Endothelial cell of umbilical vein (primary cell): ENCODE measurements around the gene SPP2. TPM values are rescaled to one million over a fixed set of nuclear protein-coding genes. Genes with fewer than 3 reads are reported as not detected.

ENCODE experiments used
- Bru-seq: library from RNA; stranded (reverse); fragments of 400-500 nt; gene quantifications from one replicate; lab custom pipeline; 2021; lab: Mats Ljungman, UMichigan
- BruChase-seq, 2 experiments: library from RNA; stranded (reverse); fragments of 400-500 nt; gene quantifications; one replicate each; lab custom pipeline; 2021; lab: Mats Ljungman, UMichigan
- BruUV-seq: library from RNA; stranded (reverse); fragments of 400-500 nt; replicated peaks from 2 replicates; lab custom pipeline; 2021; lab: Mats Ljungman, UMichigan
- CTCF ChIA-PET: fragments of 300-600, 350-600 bp; sonication (Branson Sonifier 250); formaldehyde crosslinking; loops from one replicate; lab custom pipeline; 2021; ENCODE audit warnings: antibody characterized with exemption, inconsistent platforms; lab: Charles Lee
- POLR2A ChIA-PET: fragments of 300-600, 350-600 bp; sonication (Branson Sonifier 250); formaldehyde crosslinking; loops from one replicate; lab custom pipeline; 2021; ENCODE audit warnings: antibody characterized with exemption, inconsistent platforms; lab: Charles Lee
- DNase-seq: peaks from one replicate; pipeline ENCODE4 v3.0.0-alpha.2; 2011; ENCODE audit warnings: low read depth, low spot score
- FAIRE-seq: peaks from 2 replicates; lab custom pipeline; 2011; peaks lifted over from hg19 to GRCh38; lab: Jason Lieb, UNC
- H2AFZ ChIP-seq: 2 replicates; pipeline ENCODE4 v1.6.0; 2012; ENCODE audit warnings: low read depth, low read length, control low read depth, inconsistent platforms
- H3K27ac ChIP-seq: 2 replicates; pipeline ENCODE4 v1.5.1; 2011; ENCODE audit warnings: low read depth, mild to moderate bottlenecking, control low read depth, low read length, moderate library complexity; ENCODE audit not compliant: insufficient read depth
- H3K27me3 ChIP-seq, 2 experiments: 2 replicates each; pipeline versions ENCODE4 v1.6.0 to v1.6.1; 2011; ENCODE audit warnings: low read length in 2 of 2, mixed read lengths in 1 of 2; ENCODE audit not compliant: control insufficient read depth in 2 of 2, insufficient read depth in 2 of 2
- H3K36me3 ChIP-seq, 2 experiments: 2 replicates in 1 of 2; 3 replicates in 1 of 2; pipeline ENCODE4 v1.5.1; 2011; ENCODE audit warnings: low read length in 2 of 2, mild to moderate bottlenecking in 1 of 2, moderate library complexity in 1 of 2; ENCODE audit not compliant: control insufficient read depth in 2 of 2, insufficient read depth in 2 of 2; ENCODE audit errors: extremely low read depth in 1 of 2
- H3K4me1 ChIP-seq: 3 replicates; pipeline ENCODE4 v1.5.1; 2011; ENCODE audit warnings: mild to moderate bottlenecking, low read length; ENCODE audit not compliant: control insufficient read depth, insufficient read depth; ENCODE audit errors: extremely low read depth
- H3K4me2 ChIP-seq: 2 replicates; pipeline ENCODE4 v1.6.1; 2011; ENCODE audit warnings: low read length, control low read depth, mixed read lengths; ENCODE audit not compliant: insufficient read depth
- H3K4me3 ChIP-seq, 3 experiments: fragments of 200-600 bp in 1 of 3; sonication (generic), shearing (Covaris generic) in 1 of 3; replicated peaks in 1 of 3; 2 replicates each; pipeline ENCODE4 v1.5.1; 2011 to 2016; ENCODE audit warnings: control low read depth in 3 of 3, low read length in 3 of 3, mild to moderate bottlenecking in 2 of 3, inconsistent platforms in 1 of 3, low read depth in 1 of 3, moderate library complexity in 1 of 3; ENCODE audit not compliant: insufficient read depth in 1 of 3
- H3K79me2 ChIP-seq: 2 replicates; pipeline ENCODE4 v1.6.0; 2012; ENCODE audit warnings: low read length, inconsistent platforms; ENCODE audit not compliant: control insufficient read depth, insufficient read depth
- H3K9ac ChIP-seq: replicated peaks from 2 replicates; pipeline ENCODE3; 2011; ENCODE audit warnings: low read length, control low read depth; ENCODE audit not compliant: insufficient read depth; ENCODE audit errors: extremely low read depth
- H3K9me1 ChIP-seq: replicated peaks from 3 replicates; pipeline ENCODE4 v1.6.0; 2011; ENCODE audit warnings: mild to moderate bottlenecking, low read length; ENCODE audit not compliant: control insufficient read depth, insufficient read depth; ENCODE audit errors: extremely low read depth
- H3K9me3 ChIP-seq: replicated peaks from 2 replicates; pipeline ENCODE4 v1.5.1; 2012; ENCODE audit warnings: low read length, inconsistent platforms; ENCODE audit not compliant: control insufficient read depth, insufficient read depth
- H4K20me1 ChIP-seq: replicated peaks from 2 replicates; pipeline ENCODE3; 2011; ENCODE audit warnings: mild to moderate bottlenecking, low read length; ENCODE audit not compliant: control insufficient read depth, insufficient read depth; ENCODE audit errors: extremely low read depth
- EZH2 ChIP-seq: IDR thresholded peaks from 2 replicates; pipeline ENCODE4 v1.6.1; 2012; ENCODE audit warnings: borderline replicate concordance, low read depth, mild to moderate bottlenecking, moderate library complexity, low read length, inconsistent platforms; ENCODE audit not compliant: severe bottlenecking
- MAX ChIP-seq: IDR thresholded peaks from 2 replicates; pipeline ENCODE4 v1.6.1; 2011; ENCODE audit not compliant: insufficient read depth, insufficient read length
- dilution Hi-C: fragments of 300-500 bp; cut with MboI; formaldehyde crosslinking; loops from one replicate; pipeline ENCODE4 v1.15.0; 2019; ENCODE audit warnings: low sequenced_read_pairs; ENCODE audit not compliant: extremely low pct_ligation_motif_present
- intact Hi-C: fragments of 100-400 bp; cut with micrococcal nuclease; formaldehyde crosslinking; loops from one replicate; pipeline ENCODE4 v1.10.0; 2022
- long read RNA-seq: library from polyadenylated mRNA; stranded (forward); transcript quantifications from one replicate; pipeline ENCODE4 v2.0.0, GENCODE V29; 2021
- polyA minus RNA-seq, 3 experiments: library from RNA; depleted of rRNA, polyadenylated mRNA; stranded (reverse); fragments of >200 nt; gene quantifications; 1 replicate in 1 of 3; 2 replicates in 2 of 3; pipeline ENCODE4 v1.2.3, GENCODE V29; 2011
- polyA plus RNA-seq, 4 experiments: library from polyadenylated mRNA; depleted of rRNA in 3 of 4; stranded (reverse) in 3 of 4; unstranded in 1 of 4; fragments of >200 nt; gene quantifications; 2 replicates each; pipeline versions ENCODE4 v1.2.1 to v1.2.3, GENCODE V29; 2011 to 2012; ENCODE audit warnings: missing spikeins in 1 of 4
- total RNA-seq: library from RNA; stranded (reverse); gene quantifications from 2 replicates; pipeline ENCODE4 v1.2.3, GENCODE V29; 2021

Gene SPP2
- not detected in 2 replicates for total RNA-seq
- not detected in 2 replicates for polyA plus RNA-seq
- polyA plus RNA-seq (2011; cell fraction: cytosol; rRNA removed): not detected in 2 replicates
- polyA plus RNA-seq (2011; cell fraction: nucleus; rRNA removed): not detected in 2 replicates
- not detected in 2 replicates for polyA plus RNA-seq (2012)
- not detected in 2 replicates for polyA minus RNA-seq
- polyA minus RNA-seq (2011; cell fraction: cytosol; rRNA and poly(A)+ RNA removed): not detected
- not detected in 2 replicates for polyA minus RNA-seq (2011; cell fraction: nucleus; rRNA and poly(A)+ RNA removed)
- not detected for Bru-seq, nascent RNA
- not detected for BruChase-seq, experiment 1, labeled RNA remaining after a 6-hour chase
- BruChase-seq, experiment 2, labeled RNA remaining after a 2-hour chase: not detected
- long read RNA-seq: 0 reads

- Histone ChIP-seq H4K20me1 (no peaks in the 10 kb centered on the region), H3K27me3 (peaks cover 0 to 3% of the 10 kb centered on the region in 2 experiments), H3K4me3 (no peak within 1 kb of the TSS), H3K9ac (no peak within 1 kb of the TSS), H2AFZ (no peak within 1 kb of the TSS), H3K27ac (no peak within 1 kb of the TSS), H3K9me3 (no peaks in the 10 kb centered on the region), H3K79me2 (no peaks in the 10 kb centered on the region), H3K36me3 (no peaks in the 10 kb centered on the region), H3K4me1 (no peaks in the 10 kb centered on the region), H3K9me1 (no peaks in the 10 kb centered on the region), H3K4me2 (no peak within 1 kb of the TSS)
- no TSS peak for BruUV-seq
- intact Hi-C loops (no loop called here), dilution Hi-C loops (no loop called here)
- no peak for FAIRE-seq
- ChIA-PET POLR2A (no interaction called here), CTCF (no interaction called here)
- TF ChIP-seq EZH2 (no peak), MAX (no peak)
- no peak for DNase-seq
Observed at GRCh38 chr2:234050455-234051135, at the start of gene SPP2. Gene SPP2 (plus strand): TSS chr2:234050702. CDS start chr2:234050787, 85 bp downstream.

GRCh38 chr2:234001380-234002160 is 48.9 kb upstream of the SPP2 start:
- Histone ChIP-seq H3K9me3 (no peaks in the 10 kb centered on the region), H3K36me3 (no peaks in the 10 kb centered on the region), H4K20me1 (no peaks in the 10 kb centered on the region), H2AFZ (no peak overlapping the region), H3K79me2 (no peaks in the 10 kb centered on the region), H3K27ac (no peak overlapping the region), H3K27me3 (peaks cover 0 to 3% of the 10 kb centered on the region in 2 experiments), H3K4me1 (no peaks in the 10 kb centered on the region), H3K9me1 (no peaks in the 10 kb centered on the region), H3K9ac (no peak overlapping the region), H3K4me3 (no peak overlapping the region), H3K4me2 (no peak overlapping the region)
- no peak for TF ChIP-seq MAX
- dilution Hi-C loops (no loop called here), intact Hi-C loops (no loop called here)
- DNase-seq (no peak), FAIRE-seq (no peak)
- no TSS peak for BruUV-seq
- ChIA-PET CTCF (no interaction called here), POLR2A (no interaction called here)
